Liver (tissue), 9 donors: ENCODE data around the gene OSBPL5. TPM values are rescaled to one million over a fixed set of nuclear protein-coding genes. Genes with fewer than 3 reads are reported as not detected.

Source experiments
- DNase-seq: peaks from one replicate; pipeline ENCODE4 v3.0.0-alpha.2; 2017; ENCODE audit warnings: low spot score
- H3K27ac ChIP-seq, 2 donors: one replicate each; pipeline ENCODE4 v1.7.0; 2013; ENCODE audit warnings: inconsistent platforms in 2 of 2, low read length in 2 of 2, control low read depth in 1 of 2, low read depth in 1 of 2, mild to moderate bottlenecking in 1 of 2
- H3K27me3 ChIP-seq, 4 donors: one replicate each; pipeline versions ENCODE4 v1.6.1 to v1.7.0; 2013; ENCODE audit warnings: low read length in 3 of 4, inconsistent platforms in 1 of 4, mild to moderate bottlenecking in 1 of 4, moderate library complexity in 1 of 4; ENCODE audit not compliant: control insufficient read depth in 4 of 4, insufficient read depth in 4 of 4
- H3K36me3 ChIP-seq, 4 donors: one replicate each; pipeline versions ENCODE4 v1.6.1 to v1.7.0; 2013; ENCODE audit warnings: low read length in 3 of 4, mild to moderate bottlenecking in 3 of 4, low read depth in 1 of 4, moderate library complexity in 1 of 4; ENCODE audit not compliant: control insufficient read depth in 4 of 4, insufficient read depth in 3 of 4
- H3K4me1 ChIP-seq, 4 donors: one replicate each; pipeline versions ENCODE4 v1.6.1 to v1.7.0; 2013; ENCODE audit warnings: low read length in 3 of 4, mild to moderate bottlenecking in 3 of 4, moderate library complexity in 1 of 4; ENCODE audit not compliant: control insufficient read depth in 4 of 4, insufficient read depth in 4 of 4
- H3K4me3 ChIP-seq, 3 donors: one replicate each; pipeline versions ENCODE4 v1.6.1 to v1.7.0; 2013; ENCODE audit warnings: low read length in 3 of 3, control low read depth in 1 of 3, low read depth in 1 of 3, mild to moderate bottlenecking in 1 of 3
- H3K9ac ChIP-seq, 2 donors: one replicate each; pipeline ENCODE4 v1.7.0; 2013; ENCODE audit warnings: low read length in 2 of 2, mild to moderate bottlenecking in 2 of 2, moderate library complexity in 2 of 2, control low read depth in 1 of 2, low read depth in 1 of 2
- H3K9me3 ChIP-seq, 4 donors: one replicate each; pipeline versions ENCODE4 v1.6.1 to v1.7.0; 2013; ENCODE audit warnings: low read length in 3 of 4; ENCODE audit not compliant: control insufficient read depth in 4 of 4
- CTCF ChIP-seq: fragments of 150-350 bp; IDR thresholded peaks from 2 replicates; pipeline ENCODE4 v1.5.1; 2017; ENCODE audit warnings: improper control_type of control experiment, low read depth, low read length; ENCODE audit not compliant: missing input control
- EGR1 ChIP-seq, 2 donors: IDR thresholded peaks; 2 replicates each; pipeline ENCODE4 v1.6.1; 2016 to 2018; ENCODE audit warnings: antibody characterized with exemption in 2 of 2, low read depth in 2 of 2
- FOXA1 ChIP-seq: IDR thresholded peaks from 2 replicates; pipeline ENCODE4 v1.6.1; 2016; ENCODE audit warnings: antibody characterized with exemption
- FOXA2 ChIP-seq: IDR thresholded peaks from 2 replicates; pipeline ENCODE4 v1.6.1; 2016; ENCODE audit warnings: antibody characterized with exemption
- GABPA ChIP-seq, 2 donors: IDR thresholded peaks in 1 of 2; conservative IDR thresholded peaks in 1 of 2; 2 replicates each; pipeline ENCODE4 v1.6.1; 2016; ENCODE audit warnings: antibody characterized with exemption in 2 of 2, mild to moderate bottlenecking in 1 of 2, moderate library complexity in 1 of 2
- HNF4A ChIP-seq, 2 donors: conservative IDR thresholded peaks; 2 replicates each; pipeline ENCODE4 v1.6.1; 2016; ENCODE audit warnings: antibody characterized with exemption in 2 of 2, mild to moderate bottlenecking in 2 of 2
- HNF4G ChIP-seq: IDR thresholded peaks from 2 replicates; pipeline ENCODE4 v1.6.1; 2016; ENCODE audit warnings: antibody characterized with exemption
- JUND ChIP-seq, 2 donors: IDR thresholded peaks; 2 replicates each; pipeline ENCODE4 v1.6.1; 2016; ENCODE audit warnings: antibody characterized with exemption in 2 of 2
- MAX ChIP-seq: IDR thresholded peaks from 2 replicates; pipeline ENCODE4 v1.6.1; 2016; ENCODE audit warnings: antibody characterized with exemption
- NR2F2 ChIP-seq: IDR thresholded peaks from 2 replicates; pipeline ENCODE4 v1.6.1; 2016; ENCODE audit warnings: antibody characterized with exemption
- RAD21 ChIP-seq, 2 donors: IDR thresholded peaks; 2 replicates each; pipeline ENCODE4 v1.6.1; 2016; ENCODE audit warnings: antibody characterized with exemption in 2 of 2, mild to moderate bottlenecking in 2 of 2
- REST ChIP-seq: IDR thresholded peaks from 2 replicates; pipeline ENCODE4 v1.6.1; 2016; ENCODE audit warnings: antibody characterized with exemption, mild to moderate bottlenecking
- RXRA ChIP-seq, 2 donors: IDR thresholded peaks; 2 replicates each; pipeline ENCODE4 v1.6.1; 2017 to 2018; ENCODE audit warnings: antibody characterized with exemption in 2 of 2, mild to moderate bottlenecking in 1 of 2
- SP1 ChIP-seq: IDR thresholded peaks from 2 replicates; pipeline ENCODE4 v1.6.1; 2018; ENCODE audit warnings: antibody characterized with exemption, mild to moderate bottlenecking
- TAF1 ChIP-seq: conservative IDR thresholded peaks from 2 replicates; pipeline ENCODE4 v1.6.1; 2016; ENCODE audit warnings: antibody characterized with exemption, mild to moderate bottlenecking
- YY1 ChIP-seq: IDR thresholded peaks from 2 replicates; pipeline ENCODE4 v1.6.1; 2016; ENCODE audit warnings: antibody characterized with exemption, mild to moderate bottlenecking
- WGBS: extraction: QIAGEN DNeasy Blood & Tissue Kit; methylation state at CpG from one replicate; pipeline ENCODE4 v1.1.7; 2013; 5-methylcytosine and 5-hydroxymethylcytosine counted together
- polyA plus RNA-seq, 2 donors: library from polyadenylated mRNA; stranded (reverse) in 1 of 2; unstranded in 1 of 2; fragments of 200-250 nt in 1 of 2; fragments of >200 nt in 1 of 2; fragmentation: Nextera tagmentation in 1 of 2; extraction: Ambion mirVana in 1 of 2; gene quantifications; one replicate each; pipeline versions ENCODE4 v1.2.1 to v1.2.3, GENCODE V29; 2013 to 2015
- total RNA-seq, 2 donors: library from RNA; depleted of rRNA; stranded (reverse); fragments of >200 nt; gene quantifications; one replicate each; pipeline ENCODE4 v1.2.3, GENCODE V29; 2014
- TF ChIP-seq, protein P1 (sequence below): IDR thresholded peaks from 2 replicates; pipeline ENCODE4 v1.6.1; 2016; ENCODE audit warnings: antibody characterized with exemption
- TF ChIP-seq, protein P2 (sequence below): IDR thresholded peaks from 2 replicates; pipeline ENCODE4 v1.6.1; 2016; ENCODE audit warnings: antibody characterized with exemption
- donor health status: healthy.
- donor health status: healthy.
- donor health status: healthy.
- donor health status: healthy.
- donor health status: healthy.

OSBPL5 gene
- total and polyA plus RNA-seq, 4 donors, result 0.74 to 6.2 (median 3.9) TPM

DNA sequence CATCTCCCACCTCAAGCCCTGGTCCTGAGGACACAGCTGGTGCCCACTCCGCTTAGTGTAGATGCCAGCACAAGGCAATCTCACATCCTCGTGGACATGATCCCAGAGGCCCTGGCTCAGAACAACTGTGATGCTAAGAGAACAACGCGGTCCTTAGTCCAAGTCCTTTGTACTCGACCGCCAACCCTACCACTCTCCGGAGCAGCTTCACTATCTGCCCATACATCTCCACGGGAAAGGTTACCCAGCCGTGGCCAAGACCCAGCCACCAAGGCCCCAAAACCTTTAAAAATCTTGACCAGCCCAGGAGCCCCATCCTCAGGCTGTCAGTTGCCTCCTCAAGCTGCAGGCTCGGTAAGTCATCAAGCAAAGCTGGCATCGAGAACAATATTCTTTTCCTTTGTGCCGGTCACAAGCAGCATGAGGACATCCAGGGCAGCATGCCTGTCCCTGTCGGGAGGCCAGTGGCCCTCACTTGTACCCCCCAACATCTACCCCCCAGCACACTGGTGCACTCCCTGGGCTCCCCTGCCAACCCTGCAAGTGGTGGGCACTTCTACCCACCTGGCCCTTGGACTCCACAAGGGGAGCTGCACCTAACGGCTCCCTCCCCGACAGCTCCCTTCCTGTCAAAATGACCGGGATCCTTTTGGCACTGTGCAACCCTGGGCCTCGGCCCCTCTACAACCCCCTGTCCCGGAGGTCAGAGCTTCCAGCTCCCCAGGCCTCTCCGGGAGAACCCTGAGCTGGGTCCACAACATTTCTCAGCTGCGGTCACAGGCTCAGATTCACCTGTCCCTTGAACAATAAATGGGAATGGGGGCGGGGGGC is 2.5 kb downstream of the OSBPL5 start:
- Histone ChIP-seq H3K9me3 (no peaks in the 10 kb centered on the region), H3K36me3 (no peaks in the 10 kb centered on the region), H3K4me1 (peaks cover 0 to 15% (median 6%) of the 10 kb centered on the region in 4 donors), H3K27me3 (peaks cover 0 to 2% (median 0%) of the 10 kb centered on the region in 4 donors), H3K27ac (no peak overlapping the region), H3K9ac (no peak overlapping the region), H3K4me3 (no peak overlapping the region)
- DNase-seq, result no peak
- 82% methylated on average over 21 of the region's 21 CpGs for WGBS
- TF ChIP-seq FOXA1, result no peak
- TF ChIP-seq HNF4A (conservative IDR thresholded peaks at IDR 0.05), result no peak
- TF ChIP-seq FOXA2, result no peak
- no peak for TF ChIP-seq SP1
- TF ChIP-seq TAF1, result no peak
- no peak for TF ChIP-seq MAX
- no peak for TF ChIP-seq YY1
- TF ChIP-seq RXRA (IDR thresholded peaks at IDR 0.05), result no peak
- TF ChIP-seq, protein P1, sequence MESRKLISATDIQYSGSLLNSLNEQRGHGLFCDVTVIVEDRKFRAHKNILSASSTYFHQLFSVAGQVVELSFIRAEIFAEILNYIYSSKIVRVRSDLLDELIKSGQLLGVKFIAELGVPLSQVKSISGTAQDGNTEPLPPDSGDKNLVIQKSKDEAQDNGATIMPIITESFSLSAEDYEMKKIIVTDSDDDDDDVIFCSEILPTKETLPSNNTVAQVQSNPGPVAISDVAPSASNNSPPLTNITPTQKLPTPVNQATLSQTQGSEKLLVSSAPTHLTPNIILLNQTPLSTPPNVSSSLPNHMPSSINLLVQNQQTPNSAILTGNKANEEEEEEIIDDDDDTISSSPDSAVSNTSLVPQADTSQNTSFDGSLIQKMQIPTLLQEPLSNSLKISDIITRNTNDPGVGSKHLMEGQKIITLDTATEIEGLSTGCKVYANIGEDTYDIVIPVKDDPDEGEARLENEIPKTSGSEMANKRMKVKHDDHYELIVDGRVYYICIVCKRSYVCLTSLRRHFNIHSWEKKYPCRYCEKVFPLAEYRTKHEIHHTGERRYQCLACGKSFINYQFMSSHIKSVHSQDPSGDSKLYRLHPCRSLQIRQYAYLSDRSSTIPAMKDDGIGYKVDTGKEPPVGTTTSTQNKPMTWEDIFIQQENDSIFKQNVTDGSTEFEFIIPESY, result no peak
- no peak for TF ChIP-seq NR2F2
- no peak for TF ChIP-seq CTCF
- TF ChIP-seq, protein P2, sequence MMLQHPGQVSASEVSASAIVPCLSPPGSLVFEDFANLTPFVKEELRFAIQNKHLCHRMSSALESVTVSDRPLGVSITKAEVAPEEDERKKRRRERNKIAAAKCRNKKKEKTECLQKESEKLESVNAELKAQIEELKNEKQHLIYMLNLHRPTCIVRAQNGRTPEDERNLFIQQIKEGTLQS, result no peak
- no peak for TF ChIP-seq EGR1 (IDR thresholded peaks at IDR 0.05; ENCODE audit: low read depth in 2 of 2)
- no peak for TF ChIP-seq RAD21 (IDR thresholded peaks at IDR 0.05)
- no peak for TF ChIP-seq HNF4G
- TF ChIP-seq JUND (IDR thresholded peaks at IDR 0.05), result no peak
- no peak for TF ChIP-seq REST
- TF ChIP-seq GABPA (IDR thresholded peaks at IDR 0.05 in 1 of 2, conservative IDR thresholded peaks at IDR 0.05 in 1 of 2), result no peak
